AG10803 (cell line): ENCODE data around the gene COX18.
A peak's percentile ranks its signal among the peaks of the same experiment; 100 is the strongest.

Experiments used
- DNase-seq: peaks from one replicate; pipeline ENCODE4 v3.0.0; 2010; ENCODE audit warnings: low read depth
- H3K4me3 ChIP-seq: 2 replicates; pipeline ENCODE4 v1.5.1; 2011; ENCODE audit warnings: mild to moderate bottlenecking, low read length, control low read depth
- TF ChIP-seq, protein P1 (sequence below): conservative IDR thresholded peaks from 2 replicates; pipeline ENCODE4 v1.5.1; 2011; ENCODE audit warnings: mild to moderate bottlenecking, low read length, control low read depth, inconsistent platforms

The COX18 gene, protein sequence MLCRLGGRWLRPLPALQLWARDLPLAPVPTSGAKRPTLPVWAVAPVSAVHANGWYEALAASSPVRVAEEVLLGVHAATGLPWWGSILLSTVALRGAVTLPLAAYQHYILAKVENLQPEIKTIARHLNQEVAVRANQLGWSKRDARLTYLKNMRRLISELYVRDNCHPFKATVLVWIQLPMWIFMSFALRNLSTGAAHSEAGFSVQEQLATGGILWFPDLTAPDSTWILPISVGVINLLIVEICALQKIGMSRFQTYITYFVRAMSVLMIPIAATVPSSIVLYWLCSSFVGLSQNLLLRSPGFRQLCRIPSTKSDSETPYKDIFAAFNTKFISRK

DNA sequence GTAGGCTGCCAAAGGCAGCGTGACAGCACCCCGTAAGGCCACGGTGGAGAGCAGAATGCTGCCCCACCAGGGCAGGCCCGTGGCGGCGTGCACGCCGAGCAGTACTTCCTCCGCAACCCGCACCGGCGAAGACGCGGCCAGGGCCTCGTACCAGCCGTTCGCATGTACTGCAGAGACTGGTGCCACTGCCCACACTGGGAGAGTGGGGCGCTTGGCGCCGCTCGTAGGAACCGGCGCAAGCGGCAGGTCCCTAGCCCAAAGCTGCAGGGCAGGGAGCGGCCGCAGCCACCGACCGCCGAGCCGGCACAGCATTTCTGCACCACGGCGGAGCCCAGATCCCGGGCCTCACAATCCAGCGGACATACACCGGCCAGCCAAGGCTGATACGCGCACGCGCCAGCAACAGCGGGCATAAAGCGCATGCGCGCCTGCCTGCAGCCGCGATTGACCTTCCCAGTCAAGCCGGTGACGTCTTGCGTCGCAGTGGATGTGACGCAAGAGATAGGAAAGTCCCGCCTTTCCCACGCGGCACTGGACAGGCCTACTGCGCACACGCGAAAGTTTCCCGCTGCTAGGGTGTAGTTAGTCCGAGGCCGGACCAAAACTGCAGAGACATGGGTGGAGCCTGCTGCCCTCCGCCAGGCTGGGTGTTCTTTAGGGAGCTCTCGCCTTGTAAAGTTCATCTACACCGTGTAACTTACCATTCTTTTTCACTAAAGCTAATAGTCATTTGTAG is at the start of gene COX18:
TSS of gene COX18 (minus strand) at position 379 of the 736 bp plus-strand sequence. CDS start at position 312, 67 bp downstream.
- TF ChIP-seq, protein P1, sequence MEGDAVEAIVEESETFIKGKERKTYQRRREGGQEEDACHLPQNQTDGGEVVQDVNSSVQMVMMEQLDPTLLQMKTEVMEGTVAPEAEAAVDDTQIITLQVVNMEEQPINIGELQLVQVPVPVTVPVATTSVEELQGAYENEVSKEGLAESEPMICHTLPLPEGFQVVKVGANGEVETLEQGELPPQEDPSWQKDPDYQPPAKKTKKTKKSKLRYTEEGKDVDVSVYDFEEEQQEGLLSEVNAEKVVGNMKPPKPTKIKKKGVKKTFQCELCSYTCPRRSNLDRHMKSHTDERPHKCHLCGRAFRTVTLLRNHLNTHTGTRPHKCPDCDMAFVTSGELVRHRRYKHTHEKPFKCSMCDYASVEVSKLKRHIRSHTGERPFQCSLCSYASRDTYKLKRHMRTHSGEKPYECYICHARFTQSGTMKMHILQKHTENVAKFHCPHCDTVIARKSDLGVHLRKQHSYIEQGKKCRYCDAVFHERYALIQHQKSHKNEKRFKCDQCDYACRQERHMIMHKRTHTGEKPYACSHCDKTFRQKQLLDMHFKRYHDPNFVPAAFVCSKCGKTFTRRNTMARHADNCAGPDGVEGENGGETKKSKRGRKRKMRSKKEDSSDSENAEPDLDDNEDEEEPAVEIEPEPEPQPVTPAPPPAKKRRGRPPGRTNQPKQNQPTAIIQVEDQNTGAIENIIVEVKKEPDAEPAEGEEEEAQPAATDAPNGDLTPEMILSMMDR: no peak
- peak; percentile 98 for DNase-seq
- peak within 1 kb of the TSS; percentile 80 for H3K4me3 ChIP-seq

DNA sequence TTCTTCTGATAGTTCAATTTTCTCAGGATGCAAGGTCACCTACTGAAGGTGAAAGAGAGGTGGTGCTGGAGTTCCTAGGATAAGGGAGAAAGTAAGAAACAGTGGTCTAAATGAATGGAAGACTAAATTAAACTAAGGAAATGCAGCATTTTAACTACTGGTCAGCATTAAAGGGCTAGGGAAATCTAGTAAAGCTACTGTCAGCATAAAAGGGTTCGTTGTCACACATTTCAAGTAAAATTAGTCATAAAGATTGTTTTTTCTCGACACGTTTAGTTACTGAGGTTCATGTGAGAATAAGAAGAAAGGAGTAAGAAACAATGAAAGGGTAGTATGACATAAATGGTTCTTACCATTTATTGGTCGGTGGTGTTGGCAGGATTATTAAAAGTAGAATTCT is 40.0 kb upstream of the COX18 start:
- H3K4me3 ChIP-seq: no peak overlapping the region
- no peak for DNase-seq
- TF ChIP-seq, protein P1: no peak

DNA sequence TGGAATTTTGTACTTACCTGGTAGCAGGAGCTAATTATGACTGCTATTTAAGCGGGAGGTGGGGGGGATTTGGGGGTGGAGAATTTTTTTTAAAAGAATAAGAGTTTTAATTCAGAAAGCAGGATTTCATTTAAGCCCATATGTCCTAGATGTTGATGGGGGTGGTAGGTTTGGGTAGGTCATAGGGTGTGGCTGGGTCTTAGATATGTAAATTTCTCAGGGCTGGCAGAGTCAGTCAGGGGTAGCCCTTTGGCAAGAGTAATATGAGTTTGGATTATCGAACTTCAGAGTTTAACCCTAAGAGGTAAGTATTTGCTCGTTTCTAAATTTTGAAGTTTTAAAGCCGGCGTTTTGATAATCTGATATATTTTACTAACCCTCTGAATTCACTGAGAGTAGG is 35.2 kb upstream of the COX18 start:
- no peak overlapping the region for H3K4me3 ChIP-seq
- TF ChIP-seq, protein P1: no peak
- DNase-seq: no peak

DNA sequence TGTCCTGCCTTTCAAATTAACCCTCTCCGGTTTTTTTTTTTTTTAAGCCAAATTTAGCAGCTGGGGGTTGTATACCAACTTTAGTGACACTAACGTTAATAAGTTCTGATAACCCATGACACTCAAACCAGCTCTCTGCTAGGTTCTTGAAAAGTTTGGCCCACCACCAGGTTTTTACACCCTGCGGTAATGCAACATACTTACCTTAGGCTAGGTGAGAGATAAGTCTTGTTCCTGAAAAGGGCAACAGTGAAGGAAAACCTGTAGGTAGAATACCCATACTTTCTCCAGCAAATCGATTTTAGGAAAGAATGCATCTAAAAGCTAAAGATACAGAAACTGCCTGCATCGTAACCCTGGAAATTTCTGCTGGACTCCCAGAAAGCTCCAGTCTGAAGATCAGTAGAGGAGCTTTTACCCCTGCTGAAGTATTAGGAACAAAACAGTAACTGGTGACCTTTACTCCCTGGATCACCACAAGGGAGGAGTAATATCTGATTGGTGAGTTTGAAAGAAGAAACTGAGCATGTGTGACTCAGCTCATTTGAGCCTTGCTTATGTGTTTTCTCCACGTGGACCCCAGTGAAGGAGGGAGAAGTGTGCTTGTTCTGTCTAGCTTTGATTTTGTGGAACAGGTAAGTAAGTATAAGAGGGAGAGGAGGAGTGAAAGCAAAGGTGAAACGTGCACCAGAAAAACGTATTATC is 34.4 kb upstream of the COX18 start:
- TF ChIP-seq, protein P1: no peak
- DNase-seq: no peak
- H3K4me3 ChIP-seq: no peak overlapping the region

DNA sequence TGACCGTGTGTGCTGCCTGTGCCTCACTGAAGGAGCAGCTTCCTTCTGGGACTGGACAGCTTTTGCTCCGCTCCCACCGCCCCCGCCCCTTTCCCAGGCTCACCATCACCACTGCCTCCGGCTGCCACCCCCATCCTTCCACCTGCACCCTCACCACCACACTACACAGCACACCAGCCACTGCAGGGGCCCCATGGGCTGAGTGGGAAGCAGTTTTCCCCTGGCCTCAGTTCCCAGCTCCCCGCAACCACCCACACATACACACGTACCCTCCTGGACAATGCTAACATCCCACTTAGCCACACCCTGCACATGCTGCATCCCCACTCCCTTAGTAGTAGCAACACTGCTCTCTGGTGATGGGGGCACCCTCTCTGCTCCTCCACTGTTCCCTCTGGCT is 29.6 kb upstream of the COX18 start:
- TF ChIP-seq, protein P1: no peak
- no peak for DNase-seq
- no peak overlapping the region for H3K4me3 ChIP-seq

DNA sequence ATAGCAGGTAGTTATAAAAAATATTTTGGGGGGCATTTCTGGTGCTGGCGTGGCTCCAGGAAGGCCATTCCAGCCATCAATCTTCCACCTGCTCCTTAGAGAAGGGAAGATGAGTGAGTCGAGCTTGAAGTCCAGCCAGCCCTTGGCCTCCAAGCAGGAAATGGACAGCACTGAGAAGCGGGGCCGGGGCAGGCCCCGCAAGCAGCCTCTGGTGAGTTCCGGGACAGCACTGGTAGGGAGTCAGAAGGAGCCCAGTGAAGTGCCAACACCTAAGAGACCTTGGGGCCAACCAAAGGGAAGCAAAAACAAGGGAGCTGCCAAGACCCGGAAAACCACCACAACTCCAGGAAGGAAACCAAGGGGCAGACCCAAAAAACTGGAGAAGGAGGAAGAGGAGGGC is 29.2 kb upstream of the COX18 start:
- DNase-seq: no peak
- TF ChIP-seq, protein P1: no peak
- no peak overlapping the region for H3K4me3 ChIP-seq
